Liver (tissue), 9 donors: Measurements from ENCODE around the gene NIPBL. TPM values are rescaled to one million over a fixed set of nuclear protein-coding genes. Genes with fewer than 3 reads are reported as not detected.

Source experiments
- DNase-seq: peaks from one replicate; pipeline ENCODE4 v3.0.0-alpha.2; 2017; ENCODE audit warnings: low spot score
- H3K27ac ChIP-seq, 2 donors: one replicate each; pipeline ENCODE4 v1.7.0; 2013; ENCODE audit warnings: inconsistent platforms in 2 of 2, low read length in 2 of 2, control low read depth in 1 of 2, low read depth in 1 of 2, mild to moderate bottlenecking in 1 of 2
- H3K27me3 ChIP-seq, 4 donors: one replicate each; pipeline versions ENCODE4 v1.6.1 to v1.7.0; 2013; ENCODE audit warnings: low read length in 3 of 4, inconsistent platforms in 1 of 4, mild to moderate bottlenecking in 1 of 4, moderate library complexity in 1 of 4; ENCODE audit not compliant: control insufficient read depth in 4 of 4, insufficient read depth in 4 of 4
- H3K36me3 ChIP-seq, 4 donors: one replicate each; pipeline versions ENCODE4 v1.6.1 to v1.7.0; 2013; ENCODE audit warnings: low read length in 3 of 4, mild to moderate bottlenecking in 3 of 4, low read depth in 1 of 4, moderate library complexity in 1 of 4; ENCODE audit not compliant: control insufficient read depth in 4 of 4, insufficient read depth in 3 of 4
- H3K4me1 ChIP-seq, 4 donors: one replicate each; pipeline versions ENCODE4 v1.6.1 to v1.7.0; 2013; ENCODE audit warnings: low read length in 3 of 4, mild to moderate bottlenecking in 3 of 4, moderate library complexity in 1 of 4; ENCODE audit not compliant: control insufficient read depth in 4 of 4, insufficient read depth in 4 of 4
- H3K4me3 ChIP-seq, 3 donors: one replicate each; pipeline versions ENCODE4 v1.6.1 to v1.7.0; 2013; ENCODE audit warnings: low read length in 3 of 3, control low read depth in 1 of 3, low read depth in 1 of 3, mild to moderate bottlenecking in 1 of 3
- H3K9ac ChIP-seq, 2 donors: one replicate each; pipeline ENCODE4 v1.7.0; 2013; ENCODE audit warnings: low read length in 2 of 2, mild to moderate bottlenecking in 2 of 2, moderate library complexity in 2 of 2, control low read depth in 1 of 2, low read depth in 1 of 2
- H3K9me3 ChIP-seq, 4 donors: one replicate each; pipeline versions ENCODE4 v1.6.1 to v1.7.0; 2013; ENCODE audit warnings: low read length in 3 of 4; ENCODE audit not compliant: control insufficient read depth in 4 of 4
- ATF3 ChIP-seq: IDR thresholded peaks from 2 replicates; pipeline ENCODE4 v1.6.1; 2016; ENCODE audit warnings: antibody characterized with exemption
- CTCF ChIP-seq: fragments of 150-350 bp; IDR thresholded peaks from 2 replicates; pipeline ENCODE4 v1.5.1; 2017; ENCODE audit warnings: improper control_type of control experiment, low read depth, low read length; ENCODE audit not compliant: missing input control
- EGR1 ChIP-seq, 2 donors: IDR thresholded peaks; 2 replicates each; pipeline ENCODE4 v1.6.1; 2016 to 2018; ENCODE audit warnings: antibody characterized with exemption in 2 of 2, low read depth in 2 of 2
- FOXA1 ChIP-seq: IDR thresholded peaks from 2 replicates; pipeline ENCODE4 v1.6.1; 2016; ENCODE audit warnings: antibody characterized with exemption
- FOXA2 ChIP-seq: IDR thresholded peaks from 2 replicates; pipeline ENCODE4 v1.6.1; 2016; ENCODE audit warnings: antibody characterized with exemption
- HNF4A ChIP-seq, 2 donors: conservative IDR thresholded peaks; 2 replicates each; pipeline ENCODE4 v1.6.1; 2016; ENCODE audit warnings: antibody characterized with exemption in 2 of 2, mild to moderate bottlenecking in 2 of 2
- HNF4G ChIP-seq: IDR thresholded peaks from 2 replicates; pipeline ENCODE4 v1.6.1; 2016; ENCODE audit warnings: antibody characterized with exemption
- JUND ChIP-seq, 2 donors: IDR thresholded peaks; 2 replicates each; pipeline ENCODE4 v1.6.1; 2016; ENCODE audit warnings: antibody characterized with exemption in 2 of 2
- MAX ChIP-seq: IDR thresholded peaks from 2 replicates; pipeline ENCODE4 v1.6.1; 2016; ENCODE audit warnings: antibody characterized with exemption
- NR2F2 ChIP-seq: IDR thresholded peaks from 2 replicates; pipeline ENCODE4 v1.6.1; 2016; ENCODE audit warnings: antibody characterized with exemption
- RAD21 ChIP-seq, 2 donors: IDR thresholded peaks; 2 replicates each; pipeline ENCODE4 v1.6.1; 2016; ENCODE audit warnings: antibody characterized with exemption in 2 of 2, mild to moderate bottlenecking in 2 of 2
- REST ChIP-seq: IDR thresholded peaks from 2 replicates; pipeline ENCODE4 v1.6.1; 2016; ENCODE audit warnings: antibody characterized with exemption, mild to moderate bottlenecking
- RXRA ChIP-seq, 2 donors: IDR thresholded peaks; 2 replicates each; pipeline ENCODE4 v1.6.1; 2017 to 2018; ENCODE audit warnings: antibody characterized with exemption in 2 of 2, mild to moderate bottlenecking in 1 of 2
- SP1 ChIP-seq: IDR thresholded peaks from 2 replicates; pipeline ENCODE4 v1.6.1; 2018; ENCODE audit warnings: antibody characterized with exemption, mild to moderate bottlenecking
- TAF1 ChIP-seq: conservative IDR thresholded peaks from 2 replicates; pipeline ENCODE4 v1.6.1; 2016; ENCODE audit warnings: antibody characterized with exemption, mild to moderate bottlenecking
- YY1 ChIP-seq: IDR thresholded peaks from 2 replicates; pipeline ENCODE4 v1.6.1; 2016; ENCODE audit warnings: antibody characterized with exemption, mild to moderate bottlenecking
- WGBS: extraction: QIAGEN DNeasy Blood & Tissue Kit; methylation state at CpG from one replicate; pipeline ENCODE4 v1.1.7; 2013; 5-methylcytosine and 5-hydroxymethylcytosine counted together
- polyA plus RNA-seq, 2 donors: library from polyadenylated mRNA; stranded (reverse) in 1 of 2; unstranded in 1 of 2; fragments of 200-250 nt in 1 of 2; fragments of >200 nt in 1 of 2; fragmentation: Nextera tagmentation in 1 of 2; extraction: Ambion mirVana in 1 of 2; gene quantifications; one replicate each; pipeline versions ENCODE4 v1.2.1 to v1.2.3, GENCODE V29; 2013 to 2015
- total RNA-seq, 2 donors: library from RNA; depleted of rRNA; stranded (reverse); fragments of >200 nt; gene quantifications; one replicate each; pipeline ENCODE4 v1.2.3, GENCODE V29; 2014
- donor health status: healthy.
- donor health status: healthy.
- donor health status: healthy.
- donor health status: healthy.
- donor health status: healthy.

The NIPBL gene
- total and polyA plus RNA-seq, 4 donors: 4.9 to 30.3 (median 21.0) TPM

- H3K4me1 ChIP-seq: no peaks in the 10 kb centered on the region
- no peak overlapping the region for H3K9ac ChIP-seq
- peaks cover 4 to 44% (median 30%) of the 10 kb centered on the region in 4 donors for H3K36me3 ChIP-seq
- 89% methylated on average over 1 of the region's 1 CpG for WGBS
- no peaks in the 10 kb centered on the region for H3K9me3 ChIP-seq
- no peak for DNase-seq
- no peaks in the 10 kb centered on the region for H3K27me3 ChIP-seq
- no peak overlapping the region for H3K27ac ChIP-seq
- TF ChIP-seq CTCF (no peak), MAX (no peak), RAD21 (IDR thresholded peaks at IDR 0.05) (no peak), ATF3 (no peak), JUND (IDR thresholded peaks at IDR 0.05) (no peak), EGR1 (IDR thresholded peaks at IDR 0.05; ENCODE audit: low read depth in 2 of 2) (no peak), HNF4A (conservative IDR thresholded peaks at IDR 0.05) (no peak), REST (no peak), TAF1 (no peak), RXRA (IDR thresholded peaks at IDR 0.05) (no peak), HNF4G (no peak), NR2F2 (no peak), SP1 (no peak), FOXA1 (no peak), FOXA2 (no peak)
- no peak overlapping the region for H3K4me3 ChIP-seq
Observed at GRCh38 chr5:37029436-37029835, 152.9 kb downstream of the NIPBL start.

- no peak for TF ChIP-seq YY1
- TF ChIP-seq RAD21 (IDR thresholded peaks at IDR 0.05): no peak
- no peak for TF ChIP-seq FOXA2
- 96% methylated on average over 6 of the region's 6 CpGs for WGBS
Observed at GRCh38 chr5:37034955-37035354, 158.4 kb downstream of the NIPBL start.

More at GRCh38 chr5:37034955-37035354, 158.4 kb downstream of the NIPBL start:
- no peak for DNase-seq
- Histone ChIP-seq H3K4me1 (no peaks in the 10 kb centered on the region), H3K27ac (no peak overlapping the region), H3K9me3 (no peaks in the 10 kb centered on the region), H3K36me3 (peaks cover 1 to 20% (median 11%) of the 10 kb centered on the region in 4 donors), H3K4me3 (no peak overlapping the region), H3K9ac (no peak overlapping the region), H3K27me3 (no peaks in the 10 kb centered on the region)
